AG09309 (cell line): ENCODE results near the gene SUSD3.

Experiments
- DNase-seq: peaks from one replicate; pipeline ENCODE4 v3.0.0-alpha.2; 2010; ENCODE audit warnings: low read depth
- H3K4me3 ChIP-seq: 2 replicates; pipeline ENCODE4 v1.5.1; 2011; ENCODE audit warnings: mild to moderate bottlenecking, low read depth, low read length, moderate library complexity; ENCODE audit not compliant: control insufficient read depth
- TF ChIP-seq, protein P1 (sequence below): IDR thresholded peaks from 2 replicates; pipeline ENCODE4 v1.5.1; 2011; ENCODE audit warnings: mild to moderate bottlenecking, low read depth, low read length, inconsistent platforms; ENCODE audit not compliant: insufficient read depth, control insufficient read depth; ENCODE audit errors: missing control alignments

SUSD3 gene

DNA sequence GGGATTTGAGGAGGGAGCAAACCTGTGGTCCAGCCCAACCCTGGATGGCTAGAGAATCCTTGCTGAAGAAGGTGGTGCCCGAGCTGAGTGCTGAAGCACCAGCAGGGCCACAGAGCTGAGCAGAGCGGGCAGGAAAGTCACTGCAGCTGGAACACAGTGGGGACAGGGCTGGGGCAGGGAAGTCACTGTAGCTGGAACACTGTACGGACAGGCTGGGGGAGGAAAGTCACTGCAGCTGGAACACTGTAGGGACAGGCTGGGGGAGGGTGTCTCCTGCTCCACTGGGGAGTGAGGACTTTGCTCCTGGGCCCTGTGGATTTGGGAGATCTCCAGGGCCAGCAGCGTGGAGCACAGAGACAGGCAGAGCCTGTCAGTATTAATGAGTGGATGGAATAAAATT, 9.0 kb upstream of the SUSD3 start:
- TF ChIP-seq, protein P1, sequence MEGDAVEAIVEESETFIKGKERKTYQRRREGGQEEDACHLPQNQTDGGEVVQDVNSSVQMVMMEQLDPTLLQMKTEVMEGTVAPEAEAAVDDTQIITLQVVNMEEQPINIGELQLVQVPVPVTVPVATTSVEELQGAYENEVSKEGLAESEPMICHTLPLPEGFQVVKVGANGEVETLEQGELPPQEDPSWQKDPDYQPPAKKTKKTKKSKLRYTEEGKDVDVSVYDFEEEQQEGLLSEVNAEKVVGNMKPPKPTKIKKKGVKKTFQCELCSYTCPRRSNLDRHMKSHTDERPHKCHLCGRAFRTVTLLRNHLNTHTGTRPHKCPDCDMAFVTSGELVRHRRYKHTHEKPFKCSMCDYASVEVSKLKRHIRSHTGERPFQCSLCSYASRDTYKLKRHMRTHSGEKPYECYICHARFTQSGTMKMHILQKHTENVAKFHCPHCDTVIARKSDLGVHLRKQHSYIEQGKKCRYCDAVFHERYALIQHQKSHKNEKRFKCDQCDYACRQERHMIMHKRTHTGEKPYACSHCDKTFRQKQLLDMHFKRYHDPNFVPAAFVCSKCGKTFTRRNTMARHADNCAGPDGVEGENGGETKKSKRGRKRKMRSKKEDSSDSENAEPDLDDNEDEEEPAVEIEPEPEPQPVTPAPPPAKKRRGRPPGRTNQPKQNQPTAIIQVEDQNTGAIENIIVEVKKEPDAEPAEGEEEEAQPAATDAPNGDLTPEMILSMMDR = no peak
- H3K4me3 ChIP-seq = no peak overlapping the region
- no peak for DNase-seq

DNA sequence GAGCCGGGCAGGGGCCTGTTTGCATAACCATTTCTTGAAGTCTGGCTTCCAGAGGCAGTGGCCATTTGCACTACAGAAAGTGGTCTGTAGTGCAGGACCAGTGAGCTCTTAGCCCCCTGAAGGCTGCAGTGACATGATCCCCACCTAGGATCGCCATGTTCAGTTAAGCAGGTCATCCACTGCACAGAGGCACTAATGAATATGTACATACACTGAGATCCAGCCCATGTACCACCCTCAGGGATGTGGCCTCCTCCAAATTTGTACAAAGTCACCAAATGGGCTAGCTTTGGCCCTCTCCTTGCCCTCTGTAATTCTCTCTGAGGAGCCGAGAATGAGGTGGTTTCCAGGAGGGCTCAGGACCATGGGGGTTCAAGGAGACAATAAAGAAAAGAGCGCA, 8.3 kb upstream of the SUSD3 start:
- DNase-seq = no peak
- TF ChIP-seq, protein P1 = no peak
- H3K4me3 ChIP-seq = no peak overlapping the region

DNA sequence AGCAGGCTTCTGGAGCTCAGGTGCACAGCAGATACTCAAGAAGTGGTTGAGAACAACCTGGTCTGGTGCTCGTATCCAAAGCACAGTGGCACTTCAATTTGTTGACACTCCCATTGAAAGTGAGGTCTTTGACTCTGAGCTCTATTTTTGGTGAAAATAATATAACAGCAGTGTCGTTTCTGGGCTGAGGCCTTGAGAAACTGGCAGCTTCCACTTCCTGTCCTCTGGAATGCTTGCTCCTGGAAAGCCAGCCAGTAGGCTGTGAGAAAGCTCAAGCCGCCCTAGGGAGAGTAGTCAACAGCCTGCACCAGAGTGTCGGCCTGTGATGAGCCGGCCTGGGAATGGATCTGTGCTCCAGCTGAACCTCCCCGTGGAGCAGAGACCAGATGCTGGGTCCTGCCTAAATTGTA, 6.8 kb upstream of the SUSD3 start:
- TF ChIP-seq, protein P1 = no peak
- no peak overlapping the region for H3K4me3 ChIP-seq
- peak; percentile 14 for DNase-seq

DNA sequence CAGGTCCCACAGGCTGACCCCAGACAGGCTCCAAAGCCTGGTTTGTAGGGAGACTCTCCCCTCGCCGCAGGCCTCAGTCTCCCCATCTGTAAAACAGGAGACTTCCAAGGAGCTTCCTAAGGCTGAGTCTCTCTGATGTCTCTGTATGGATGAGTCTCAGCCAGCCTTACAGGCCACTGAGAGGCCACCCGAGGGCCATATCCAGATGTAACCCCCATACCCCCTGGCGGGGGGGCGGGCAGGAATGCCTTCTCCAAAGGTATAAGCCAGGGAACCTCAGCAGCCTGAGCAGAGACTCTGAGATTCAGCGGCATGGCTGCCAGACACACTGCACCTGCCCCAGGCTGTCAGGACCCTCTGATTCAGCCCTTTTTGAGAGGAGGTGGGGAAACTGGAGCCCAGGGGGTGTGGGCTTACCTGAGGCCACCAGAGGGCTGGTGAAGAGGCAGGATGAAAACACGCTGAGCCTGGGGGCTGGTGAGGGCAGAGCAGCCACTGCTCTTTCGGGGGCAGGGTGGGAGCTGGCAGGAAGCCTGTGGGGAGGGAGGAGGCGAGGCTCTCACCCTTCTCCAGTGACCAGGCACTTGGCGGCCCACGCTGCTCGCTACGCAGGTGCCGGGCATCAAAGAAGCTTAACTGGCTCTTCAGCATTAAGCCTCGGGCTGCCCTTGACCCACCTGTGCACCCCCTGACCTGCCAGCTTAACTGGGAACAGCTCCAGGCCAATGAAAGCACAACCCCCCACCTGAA, 5.5 kb upstream of the SUSD3 start:
- H3K4me3 ChIP-seq = no peak overlapping the region
- TF ChIP-seq, protein P1 = no peak
- DNase-seq = no peak

DNA sequence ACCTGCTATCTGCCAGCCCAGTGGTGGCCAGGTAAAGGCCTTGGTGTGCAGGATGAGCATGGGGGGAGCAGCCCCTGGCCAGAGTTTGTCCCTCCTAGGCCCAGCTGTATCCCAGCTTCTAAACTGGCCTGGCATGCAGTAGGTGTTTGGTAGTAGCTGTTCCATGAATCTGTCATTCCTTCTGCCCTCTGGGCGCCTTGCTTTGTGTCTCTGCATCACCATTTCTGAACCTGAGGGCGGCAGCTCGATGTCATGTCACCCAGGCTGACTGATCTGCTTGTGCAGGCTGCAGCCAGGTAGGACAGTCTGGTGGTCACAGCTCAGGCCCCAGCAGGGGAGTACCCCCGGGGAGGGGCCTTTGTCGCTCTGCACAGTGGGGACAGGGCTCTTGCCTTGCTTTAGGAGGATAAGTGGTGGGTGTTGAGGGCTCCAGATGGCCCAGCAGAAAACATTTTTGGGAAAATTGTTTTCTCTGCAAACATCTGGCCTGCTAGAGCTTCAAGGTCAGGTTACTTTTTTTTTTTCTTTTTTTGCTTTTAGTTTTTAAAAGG, 4.6 kb upstream of the SUSD3 start:
- H3K4me3 ChIP-seq = no peak overlapping the region
- no peak for DNase-seq
- TF ChIP-seq, protein P1 = no peak

DNA sequence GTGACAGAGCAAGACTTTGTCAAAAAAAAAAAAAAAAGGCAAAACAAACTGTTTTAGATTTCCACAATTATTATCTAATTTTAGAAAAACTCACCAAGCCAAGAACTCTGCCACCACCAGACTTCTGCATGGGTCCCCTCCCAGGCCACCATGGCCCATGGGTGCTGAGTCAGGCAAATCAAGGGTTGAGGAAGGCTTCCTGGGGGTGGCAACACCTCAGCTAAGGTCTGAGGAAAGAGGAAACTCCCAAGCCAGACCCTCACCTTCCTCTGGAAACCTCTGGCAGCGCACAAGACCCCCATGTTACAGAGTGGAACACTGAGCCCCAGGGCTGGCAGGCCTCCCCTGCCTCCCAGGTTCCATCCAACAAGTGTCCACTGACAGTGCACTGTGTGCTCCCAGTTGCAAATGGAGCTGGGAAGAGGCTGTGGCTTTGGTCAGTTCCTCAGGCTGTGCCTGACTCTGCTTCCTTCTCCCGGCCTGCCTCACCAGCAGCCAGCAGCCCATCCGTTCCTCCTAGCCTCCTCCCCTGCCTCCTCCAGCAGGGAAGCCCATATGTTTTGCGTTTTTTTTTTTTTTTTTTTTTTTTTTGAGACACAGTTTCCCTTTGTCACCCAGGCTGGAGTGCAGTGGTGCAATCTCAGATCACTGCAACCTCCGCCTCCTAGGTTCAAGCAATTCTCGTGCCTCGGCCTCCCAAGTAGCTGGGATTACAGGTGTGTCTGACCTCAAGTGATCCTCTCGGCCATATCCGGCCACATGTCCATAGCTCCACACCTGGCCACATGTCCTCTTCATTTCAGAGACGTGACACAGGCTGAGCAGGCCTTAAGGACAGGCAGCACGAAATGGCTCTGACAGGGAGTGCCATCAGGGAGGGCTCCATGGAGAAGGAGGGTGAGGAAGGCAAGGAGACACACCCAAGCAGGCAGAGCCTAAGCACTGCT, 3.5 kb upstream of the SUSD3 start:
- H3K4me3 ChIP-seq = no peak overlapping the region
- DNase-seq = no peak
- TF ChIP-seq, protein P1 = no peak
